Measurements from ENCODE around the gene LBR.

- TF ChIP-seq POLR2AphosphoS5 (IDR thresholded peaks at IDR 0.05; ENCODE audit: borderline replicate concordance, low read depth, low read length) (no peak), EZH2 (IDR thresholded peaks at IDR 0.05) (no peak)
Measured at GRCh38 chr1:225412321-225412720, 15.5 kb downstream of the LBR start.
